RCC 7860 (cell line): ENCODE results near the gene CXorf66.
"Not testable (repeated sequence)": the region's sequence is repeated elsewhere in the genome, so short reads cannot be mapped to it uniquely, and the experiment has no call there.

Experiments
- DNase-seq: peaks from one replicate; pipeline ENCODE4 v3.0.0-alpha.2; 2015; ENCODE audit warnings: low spot score
- FAIRE-seq: peaks from 2 replicates; lab custom pipeline; 2012; peaks lifted over from hg19 to GRCh38; lab: Jason Lieb, UNC

Gene CXorf66, protein sequence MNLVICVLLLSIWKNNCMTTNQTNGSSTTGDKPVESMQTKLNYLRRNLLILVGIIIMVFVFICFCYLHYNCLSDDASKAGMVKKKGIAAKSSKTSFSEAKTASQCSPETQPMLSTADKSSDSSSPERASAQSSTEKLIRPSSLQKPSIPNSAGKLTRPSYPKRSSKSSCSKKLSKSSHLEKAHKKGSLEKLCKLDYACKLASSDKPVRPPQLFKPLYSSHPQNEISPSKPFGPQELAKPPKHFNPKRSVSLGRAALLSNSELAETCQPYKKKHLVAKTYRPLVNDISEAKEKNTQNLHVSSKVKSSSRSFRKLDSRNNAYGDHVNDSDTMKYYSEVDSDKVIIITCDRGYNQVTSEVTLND

DNA sequence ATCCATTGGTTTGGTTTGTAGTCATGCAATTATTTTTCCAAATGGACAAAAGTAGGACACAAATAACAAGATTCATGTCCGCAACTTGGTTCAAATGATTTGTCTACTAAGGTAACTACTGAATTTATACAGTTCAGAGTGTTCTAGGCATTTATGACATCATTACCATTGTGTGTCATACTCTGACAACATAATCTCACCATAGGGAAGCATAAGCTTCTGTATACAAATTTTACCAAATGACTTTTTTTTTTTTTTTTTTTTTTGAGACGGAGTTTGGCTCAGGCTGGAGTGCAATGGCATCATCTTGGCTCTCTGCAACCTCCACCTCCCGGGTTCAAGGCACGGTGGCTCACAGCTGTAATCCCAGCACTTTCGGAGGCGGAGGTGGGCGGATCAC, at the start of gene CXorf66:
CXorf66 (minus strand) TSS at position 101 of the 400 bp plus-strand sequence; CDS start at position 76, 25 bp downstream.
- FAIRE-seq: no peak
- no peak for DNase-seq

DNA sequence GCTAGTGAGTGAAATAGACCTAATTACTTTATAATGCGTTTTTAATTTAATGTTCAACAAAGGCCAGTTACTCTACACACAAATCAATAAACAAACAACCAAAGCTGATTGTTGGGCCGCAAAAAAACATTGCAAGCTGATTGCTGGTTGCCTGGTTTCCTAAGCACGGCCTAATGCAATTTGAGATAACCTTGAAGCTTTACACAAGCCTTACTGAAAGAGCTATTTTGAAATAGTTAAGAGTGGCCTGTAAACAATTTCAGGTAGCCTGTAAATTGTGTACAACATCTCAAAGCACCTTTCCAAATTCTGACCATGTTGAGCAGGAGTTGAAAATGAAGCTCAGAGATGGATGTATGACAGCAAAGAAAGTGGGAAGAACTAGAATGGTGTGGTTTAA, 17.5 kb upstream of the CXorf66 start:
- no peak for FAIRE-seq
- DNase-seq: no peak

DNA sequence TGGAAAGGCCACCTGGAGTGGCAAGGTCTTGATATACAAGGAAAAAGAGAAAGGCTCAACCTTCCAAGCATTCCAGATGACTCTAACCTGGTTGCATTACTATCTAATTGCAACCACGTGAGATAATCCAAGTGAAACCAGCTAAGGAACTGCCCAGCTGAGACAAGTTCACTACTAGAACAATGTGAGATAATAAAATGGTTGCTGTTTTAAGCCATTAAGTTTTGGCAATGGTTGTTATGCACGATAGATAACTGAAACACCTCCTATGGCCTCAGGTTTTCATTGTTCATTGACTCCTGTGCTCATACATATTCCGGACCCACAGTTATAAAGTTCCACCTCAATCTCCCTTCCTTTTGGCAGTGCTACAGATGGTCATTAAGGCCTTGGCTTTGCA, 9.2 kb upstream of the CXorf66 start:
- FAIRE-seq (no peak), DNase-seq (no peak)

DNA sequence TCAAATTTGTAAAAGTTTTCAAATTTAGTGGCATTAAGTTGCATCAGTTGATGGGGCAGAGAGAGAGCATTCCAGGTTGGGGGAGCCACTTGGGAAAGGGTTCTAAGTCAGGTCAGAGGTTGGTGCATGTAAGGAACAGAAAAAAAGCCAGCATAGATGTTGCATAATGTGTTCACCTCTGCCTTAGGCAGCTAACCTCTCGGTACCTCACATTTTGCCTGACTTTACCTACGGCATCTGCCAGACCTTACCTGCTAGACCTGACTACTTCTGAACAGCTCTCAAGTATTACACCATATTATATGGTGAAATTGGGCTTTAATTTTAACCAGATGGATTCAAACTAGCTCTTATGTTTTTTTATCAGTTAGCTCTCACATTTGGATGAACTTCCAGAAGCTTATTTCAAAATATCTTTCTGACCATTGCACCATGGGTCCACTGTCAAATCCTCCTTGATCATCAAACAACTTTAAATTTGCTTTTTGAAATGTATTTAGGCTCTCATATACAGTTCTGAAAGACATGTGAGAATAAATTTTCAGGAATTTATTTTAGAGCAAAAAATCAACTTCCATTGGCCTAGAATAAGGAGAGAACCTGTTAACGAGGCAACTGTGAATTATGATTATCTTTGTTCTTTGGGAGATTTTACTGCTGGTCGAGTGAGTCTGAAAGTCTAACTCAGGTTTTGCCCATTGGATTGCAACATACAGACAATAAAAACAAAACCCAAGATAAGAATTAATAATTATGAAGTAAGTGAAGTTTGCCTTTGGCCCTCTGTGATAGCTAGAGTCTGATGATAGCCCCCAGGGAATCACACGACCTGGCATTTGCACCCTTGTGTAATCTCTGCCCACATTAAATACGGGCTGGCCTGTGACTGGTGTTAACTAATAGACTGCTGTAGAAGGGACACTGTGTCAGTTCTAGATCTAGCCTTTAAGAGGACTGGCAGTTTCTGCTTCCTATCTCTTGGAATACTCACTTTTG, 7.6 kb upstream of the CXorf66 start:
- FAIRE-seq: no peak
- no peak for DNase-seq

DNA sequence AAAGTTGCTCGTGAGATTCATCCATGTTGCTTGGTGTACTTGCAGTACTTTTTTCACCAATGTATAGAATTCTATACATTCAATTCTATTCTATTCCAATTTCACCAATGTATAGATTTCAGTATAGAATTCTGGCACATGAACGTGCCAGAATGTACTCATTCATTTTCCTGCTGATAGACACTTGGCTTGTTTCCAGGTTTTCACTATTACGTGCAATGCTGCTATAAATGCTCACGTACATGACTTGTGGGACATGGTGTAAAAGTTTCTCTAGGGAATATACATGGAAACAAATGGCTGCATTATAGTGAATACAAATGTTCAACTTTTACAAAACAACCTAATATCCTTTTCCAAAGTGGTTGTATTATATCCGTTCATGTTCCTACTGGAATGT, 6.8 kb upstream of the CXorf66 start:
- no peak for DNase-seq
- FAIRE-seq: no peak

DNA sequence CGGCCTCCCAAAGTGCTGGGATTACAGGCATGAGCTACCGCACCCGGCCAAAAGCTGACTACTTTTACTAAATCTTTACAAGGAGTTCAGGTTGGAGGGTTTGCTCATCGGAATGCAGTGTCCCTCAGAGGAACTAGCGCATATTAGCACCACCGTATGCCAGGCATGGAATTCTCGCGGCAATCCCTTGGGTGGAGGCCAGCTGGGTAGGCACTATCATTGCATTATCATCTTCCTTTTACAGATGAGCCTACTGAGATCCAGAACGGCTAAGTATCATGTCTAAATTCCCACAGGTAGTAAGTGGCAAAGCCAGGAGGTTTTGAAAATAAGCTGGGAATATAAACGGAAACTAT, 6.1 kb upstream of the CXorf66 start:
- DNase-seq (no peak), FAIRE-seq (no peak)

DNA sequence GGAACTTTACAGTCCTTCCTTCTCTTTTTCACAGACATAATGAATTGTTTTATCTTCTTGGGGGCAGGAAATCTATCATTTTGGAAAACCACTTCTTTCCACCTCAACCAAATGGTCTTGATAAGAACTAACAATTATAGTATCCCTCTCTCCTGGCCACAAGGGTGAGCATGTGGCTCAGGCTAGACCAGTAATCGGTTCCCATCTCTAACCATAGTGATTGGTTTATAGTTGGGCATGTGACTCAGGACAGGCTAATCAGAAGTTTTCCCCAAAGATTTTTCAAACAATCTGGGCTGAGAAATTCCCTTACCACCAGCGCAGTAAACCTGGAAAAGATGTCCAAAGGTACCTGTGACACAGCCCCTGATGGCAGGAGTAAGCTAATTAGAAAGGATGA, 4.0 kb upstream of the CXorf66 start:
- DNase-seq: no peak
- no peak for FAIRE-seq

DNA sequence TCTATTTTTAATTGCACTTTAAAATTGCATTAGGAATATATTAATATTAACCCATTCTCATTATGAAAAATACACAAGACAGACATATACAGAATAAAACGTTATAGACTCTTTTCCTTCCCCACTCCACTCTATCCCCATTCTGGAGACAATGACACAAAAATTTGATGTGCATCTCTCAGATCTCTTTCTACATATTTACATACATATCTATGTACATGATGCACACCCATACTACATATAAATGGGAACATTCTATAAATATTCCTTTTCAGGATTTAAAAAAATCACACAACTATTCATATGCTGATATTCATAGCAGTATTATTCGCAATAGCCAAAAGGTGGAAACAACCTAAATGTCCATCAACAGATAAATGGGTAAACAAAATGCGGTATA, 2.4 kb upstream of the CXorf66 start:
- DNase-seq (no peak), FAIRE-seq (no peak)

DNA sequence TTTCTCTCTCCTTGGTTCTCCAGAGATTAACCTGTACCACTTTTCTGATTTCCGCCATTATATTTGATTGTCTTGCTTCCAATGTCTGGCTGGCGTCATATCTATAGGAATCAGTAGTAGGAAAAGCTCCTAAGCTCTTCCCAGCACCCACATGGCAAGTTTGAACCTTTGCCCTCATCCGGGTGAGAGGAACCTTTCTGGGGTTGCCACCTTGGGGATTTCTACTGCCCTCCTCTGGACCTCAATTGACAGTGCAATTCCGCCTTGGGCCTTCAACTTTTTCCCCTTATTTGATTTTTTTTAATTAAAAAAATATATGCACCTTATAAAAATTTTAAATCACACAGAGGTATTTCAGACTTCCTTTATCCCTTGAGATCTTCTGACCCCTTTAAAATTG, 2.0 kb upstream of the CXorf66 start:
- no peak for DNase-seq
- FAIRE-seq: no peak

DNA sequence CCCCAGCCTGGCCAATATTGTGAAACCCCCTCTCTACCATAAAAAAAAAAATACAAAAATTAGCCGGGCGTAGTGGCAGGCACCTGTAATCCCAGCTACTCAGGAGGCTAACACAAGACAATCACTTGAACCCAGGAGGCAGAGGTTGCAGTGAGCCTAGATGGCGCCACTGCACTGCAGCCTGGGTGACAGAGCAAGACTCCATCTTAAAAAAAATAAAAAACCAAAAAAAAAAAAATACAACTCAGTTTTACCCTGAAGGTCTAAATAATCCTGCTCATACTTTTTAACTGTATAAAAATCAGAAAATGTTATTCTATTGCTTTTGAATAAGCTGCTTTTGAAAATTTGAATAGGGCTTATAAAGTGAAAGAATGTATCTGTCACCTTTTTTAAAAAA, 838 bp upstream of the CXorf66 start:
- not testable (repeated sequence) for DNase-seq, FAIRE-seq

DNA sequence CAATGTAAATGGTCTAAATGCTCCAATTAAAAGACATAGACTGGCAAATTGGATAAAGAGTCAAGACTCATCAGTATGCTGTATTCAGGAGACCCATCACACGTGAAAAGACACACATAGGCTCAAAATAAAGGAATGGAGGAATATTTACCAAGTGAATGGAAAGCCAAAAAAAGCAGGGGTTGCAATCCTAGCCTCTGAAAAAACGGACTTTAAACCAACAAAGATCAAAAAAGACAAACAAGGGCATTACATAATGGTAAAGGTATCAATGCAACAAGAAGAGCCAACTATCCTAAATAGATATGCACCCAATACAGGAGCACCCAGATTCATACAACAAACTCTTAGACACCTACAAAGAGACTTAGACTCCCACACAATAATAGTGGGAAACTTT, 4.2 kb downstream of the CXorf66 start:
- FAIRE-seq, DNase-seq: not testable (repeated sequence)

DNA sequence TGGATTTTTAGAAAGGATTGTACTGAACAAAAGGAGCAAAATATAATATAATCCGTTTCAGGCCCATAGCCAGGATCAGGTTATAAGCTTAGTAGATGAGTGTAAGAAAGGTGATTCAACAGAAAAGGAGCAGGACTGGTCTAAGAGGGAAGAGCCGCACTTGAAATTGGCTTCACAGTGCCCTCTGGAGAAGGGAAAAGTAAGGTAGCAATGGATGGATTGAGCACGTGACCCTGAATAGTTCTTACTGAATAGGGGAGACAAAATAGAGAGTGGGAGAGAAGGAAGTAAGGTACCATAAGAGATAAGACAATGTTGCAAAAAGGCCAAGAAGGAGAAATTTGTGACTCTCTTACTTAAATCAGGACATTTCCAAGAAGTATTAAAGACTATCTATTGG, 15.6 kb downstream of the CXorf66 start:
- DNase-seq: no peak
- no peak for FAIRE-seq

DNA sequence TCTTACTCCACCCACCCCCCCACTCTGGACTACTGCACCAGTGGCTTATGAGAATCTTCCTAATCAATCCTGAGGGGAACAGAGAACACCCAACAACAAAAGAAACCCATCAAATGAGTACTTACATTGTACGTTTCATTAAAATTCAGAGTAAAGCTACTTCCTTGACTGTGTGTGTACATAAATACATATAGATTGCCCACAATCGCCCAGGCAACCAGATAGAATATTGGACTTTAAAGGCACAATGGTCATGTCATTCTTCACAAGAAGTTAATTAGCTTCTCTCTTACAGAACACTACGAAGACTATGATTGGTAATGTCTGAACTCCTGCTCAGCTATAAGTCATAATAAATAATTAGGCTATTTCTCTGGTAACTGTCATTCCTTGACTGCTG, 20.2 kb downstream of the CXorf66 start:
- FAIRE-seq (no peak), DNase-seq (no peak)

DNA sequence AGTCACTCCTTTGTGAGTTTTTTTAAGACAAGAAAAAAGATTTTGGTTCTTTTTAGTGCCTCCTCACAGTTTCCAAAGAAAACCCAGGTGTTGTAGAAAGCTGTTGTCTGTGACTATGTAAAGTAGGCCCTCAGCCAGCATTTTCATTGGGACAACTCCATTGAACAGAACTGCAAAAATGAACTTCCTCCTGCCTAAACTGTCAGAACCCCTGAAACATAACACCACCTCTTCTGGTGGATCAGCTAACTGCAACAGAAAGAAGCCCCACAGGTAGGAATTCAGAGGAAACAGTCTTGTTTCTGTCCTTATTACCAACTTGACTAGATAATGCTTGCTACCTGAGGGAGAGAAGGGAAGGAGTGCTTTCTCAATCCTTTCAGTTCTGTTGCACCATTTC, 29.1 kb downstream of the CXorf66 start:
- DNase-seq: no peak
- no peak for FAIRE-seq

DNA sequence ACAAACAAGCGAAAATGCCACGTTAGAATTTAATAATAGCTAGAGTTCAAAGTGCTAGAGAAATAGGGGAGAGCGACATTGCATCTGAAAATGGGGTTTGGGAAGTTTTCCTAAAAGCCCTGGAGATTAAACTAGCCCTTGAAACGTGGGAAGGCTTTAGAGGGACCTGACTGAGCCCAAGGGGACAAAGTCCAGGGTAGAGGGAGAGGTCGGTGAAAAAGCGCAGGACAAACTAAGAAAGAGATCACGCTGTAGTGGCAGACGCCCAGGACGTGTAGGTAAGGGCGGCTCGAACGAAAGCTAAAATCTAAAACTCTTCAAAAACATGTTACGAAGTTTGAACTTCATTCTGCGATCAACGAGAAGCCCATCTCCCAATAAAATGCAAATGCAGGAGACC, 31.4 kb downstream of the CXorf66 start:
- FAIRE-seq: no peak

DNA sequence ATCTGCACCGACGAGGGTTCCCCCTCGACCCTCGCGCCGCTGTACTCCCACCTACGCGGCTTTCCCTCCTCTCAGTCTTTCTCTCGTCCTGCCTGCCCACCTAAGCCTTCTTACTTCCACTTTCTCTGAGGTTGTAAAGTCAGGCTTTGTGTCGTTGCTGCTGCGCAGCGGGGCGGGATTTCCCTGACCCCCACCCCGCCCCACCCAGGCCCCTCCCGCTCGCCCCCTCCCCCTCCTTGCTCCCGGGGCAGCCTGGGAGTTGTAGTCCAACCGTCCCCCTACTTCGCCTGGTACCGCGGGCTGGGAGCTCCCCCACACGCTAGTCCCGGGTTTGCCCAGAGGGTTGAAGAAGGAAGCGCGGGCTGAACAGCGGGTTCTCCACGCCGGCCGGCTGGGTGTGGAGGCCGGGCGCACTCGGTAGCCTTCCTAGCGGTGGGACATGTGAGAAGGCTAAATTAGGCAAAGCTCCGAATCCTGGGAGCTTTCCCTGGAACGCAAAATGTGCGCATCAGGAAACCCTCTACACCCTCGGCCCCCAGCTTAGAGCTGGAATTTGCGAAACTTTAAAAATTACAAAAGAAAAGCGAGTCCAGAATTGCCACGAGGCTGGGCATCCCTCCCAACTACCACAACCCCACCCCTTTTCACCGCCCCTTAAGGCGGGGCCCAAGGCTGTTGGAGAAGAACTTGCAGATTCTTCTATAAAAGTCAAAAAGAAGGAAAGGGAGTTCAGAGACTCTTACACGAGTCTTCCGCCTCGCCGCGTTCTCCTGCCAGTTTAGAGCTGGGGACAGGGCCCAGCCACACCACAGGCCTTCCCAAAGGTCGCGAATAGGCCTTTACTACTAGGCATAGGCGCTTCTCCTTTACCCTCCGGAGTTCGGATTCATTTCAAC, 32.2 kb downstream of the CXorf66 start, which contains the start of gene ATP11C:
ATP11C (minus strand) TSS at position 153 of the 896 bp plus-strand sequence. CDS start 1,011 bp downstream, outside the sequence.
- FAIRE-seq (peak; percentile 51), DNase-seq (peak; percentile 69)

More for the DNA sequence above, 31.4 kb downstream of the CXorf66 start:
- DNase-seq: no peak

DNA sequence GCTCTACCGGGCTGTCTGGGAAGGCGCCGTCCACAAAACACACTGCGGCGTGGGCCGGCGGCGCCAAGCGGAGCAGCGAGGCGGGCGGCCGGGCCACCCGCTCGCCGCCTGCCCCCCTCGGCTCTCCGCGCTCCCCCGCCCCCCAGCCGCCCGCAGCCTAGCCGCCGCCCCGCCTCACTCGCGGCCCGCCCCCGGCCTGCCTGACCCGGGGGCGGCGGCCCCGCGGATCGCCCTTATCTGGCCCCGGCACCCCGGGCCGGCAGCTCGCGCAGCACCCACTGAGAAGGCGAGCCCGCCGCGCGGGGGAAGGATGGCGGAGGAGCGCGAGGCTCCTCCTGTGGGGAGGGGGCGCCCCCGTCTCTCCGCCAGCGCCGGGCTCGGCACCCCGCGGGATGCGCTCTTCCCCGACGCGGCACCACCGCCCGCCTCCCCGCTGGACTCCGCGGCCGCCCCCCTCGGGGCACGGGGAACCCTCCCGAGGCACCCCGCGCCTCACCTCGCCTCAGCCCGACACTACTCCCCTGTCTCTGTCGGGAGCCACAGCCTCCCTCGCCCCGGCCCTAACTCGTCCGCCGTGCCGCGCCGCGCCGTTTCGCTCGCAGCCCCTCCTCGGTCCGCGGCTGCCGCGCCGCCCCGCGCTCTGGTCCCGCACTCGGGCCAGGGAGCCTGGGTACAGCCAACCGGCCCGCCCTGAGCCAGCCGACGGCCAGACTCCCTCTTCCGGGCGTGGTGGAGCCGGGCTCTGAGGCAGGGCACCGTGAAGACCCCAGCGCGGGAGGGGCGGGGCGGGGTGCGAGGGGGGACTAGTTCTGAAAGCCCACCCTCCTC, 33.0 kb downstream of the CXorf66 start:
- FAIRE-seq (no peak), DNase-seq (peak; percentile 3)

DNA sequence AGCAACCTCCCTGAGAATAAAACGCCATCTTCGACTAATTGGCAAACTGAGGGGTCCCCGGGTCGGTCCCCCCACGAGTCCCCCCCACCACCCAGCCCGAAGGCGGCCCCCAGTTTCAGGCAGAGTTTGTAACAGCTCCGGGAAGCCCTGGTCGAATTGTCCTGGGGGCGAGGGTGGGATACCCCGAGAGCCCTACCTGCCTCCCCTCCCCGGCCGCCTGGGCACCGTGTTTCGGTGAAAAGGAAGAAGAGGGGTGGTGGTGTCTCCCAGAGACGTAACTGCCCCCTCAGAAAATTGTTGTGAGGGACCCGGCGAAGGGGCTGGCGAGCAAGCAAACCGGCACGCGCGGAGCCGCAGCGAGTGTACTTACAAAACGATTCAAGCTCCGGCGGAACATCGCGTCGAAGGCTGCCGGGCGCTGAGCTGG, 33.7 kb downstream of the CXorf66 start:
- no peak for DNase-seq
- no peak for FAIRE-seq

DNA sequence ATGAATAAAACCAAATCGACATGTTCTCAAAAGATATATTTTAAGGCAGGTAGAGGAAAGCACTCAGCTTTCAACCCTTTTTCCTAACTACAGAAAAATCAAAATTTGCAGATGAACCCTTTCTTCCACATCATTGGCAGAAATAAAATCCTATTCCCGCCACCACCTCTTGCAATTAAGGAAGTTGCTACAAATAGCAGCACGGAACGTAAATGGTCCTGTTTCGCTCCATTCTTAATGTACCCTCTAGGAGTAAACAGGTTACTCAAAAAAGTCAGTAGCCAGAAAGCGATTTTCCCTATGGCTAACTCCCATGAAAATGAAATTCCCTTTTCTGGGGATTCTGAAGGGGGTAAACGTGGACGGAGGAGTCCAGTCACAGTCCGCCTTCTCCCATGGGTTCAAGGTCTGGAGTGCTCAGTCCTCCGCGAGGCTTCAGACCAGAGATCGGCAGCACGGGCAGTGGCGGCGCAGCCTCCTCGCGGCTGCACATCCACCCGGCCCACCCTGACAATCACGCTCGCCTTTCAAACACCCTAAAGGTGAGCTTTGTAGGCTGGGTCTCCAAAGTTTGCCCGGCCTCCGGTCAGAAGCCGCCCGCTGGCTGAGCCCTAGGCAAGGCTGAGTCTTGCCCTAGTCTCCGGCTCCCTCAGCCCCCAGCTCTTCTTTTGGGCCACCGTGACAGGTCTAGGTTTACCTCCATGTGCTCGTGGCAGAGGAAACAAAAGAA, 34.2 kb downstream of the CXorf66 start:
- FAIRE-seq (no peak), DNase-seq (peak; percentile 3)
